Neural progenitor cell (in vitro differentiated cells): ENCODE results near the gene PLA2G6. TPM values are rescaled to one million over a fixed set of nuclear protein-coding genes. Genes with fewer than 3 reads are reported as not detected.

Experiments
- DNase-seq: peaks from one replicate; pipeline ENCODE4 v3.0.0-alpha.2; 2016; ENCODE audit warnings: low spot score
- H2AFZ ChIP-seq: fragments of 200-600 bp; sonication (generic); replicated peaks from 2 replicates; pipeline ENCODE4 v1.6.1; 2016; ENCODE audit warnings: antibody characterized with exemption
- H3F3A ChIP-seq: fragments of 200-600 bp; sonication (generic); 2 replicates; pipeline ENCODE4 v1.6.1; 2016; ENCODE audit warnings: antibody characterized with exemption, low read depth
- H3K27ac ChIP-seq: fragments of 200-600 bp; sonication (generic); 2 replicates; pipeline ENCODE4 v1.5.1; 2016; ENCODE audit warnings: mild to moderate bottlenecking
- H3K27me3 ChIP-seq: fragments of 200-600 bp; sonication (generic); 2 replicates; pipeline ENCODE4 v1.6.1; 2016; ENCODE audit warnings: mild to moderate bottlenecking, moderate library complexity
- H3K36me3 ChIP-seq: fragments of 200-600 bp; sonication (generic); 2 replicates; pipeline ENCODE4 v1.5.1; 2016
- H3K4me1 ChIP-seq: fragments of 200-600 bp; sonication (generic); 2 replicates; pipeline ENCODE4 v1.6.1; 2016; ENCODE audit warnings: mixed run types
- H3K4me2 ChIP-seq: fragments of 200-600 bp; sonication (generic); 2 replicates; pipeline ENCODE4 v1.6.1; 2016
- H3K4me3 ChIP-seq: fragments of 200-600 bp; sonication (generic); 2 replicates; pipeline ENCODE4 v1.5.1; 2016
- H3K79me2 ChIP-seq: fragments of 200-600 bp; sonication (generic); 2 replicates; pipeline ENCODE4 v1.6.1; 2016; ENCODE audit warnings: low read depth
- H3K9ac ChIP-seq: fragments of 200-600 bp; sonication (generic); 2 replicates; pipeline ENCODE4 v1.6.1; 2016
- H3K9me3 ChIP-seq: fragments of 200-600 bp; sonication (generic); 2 replicates; pipeline ENCODE4 v1.5.1; 2016; ENCODE audit warnings: low read depth
- H4K20me1 ChIP-seq: fragments of 200-600 bp; sonication (generic); 2 replicates; pipeline ENCODE4 v1.6.1; 2016; ENCODE audit warnings: low read depth
- H3K27ac Mint-ChIP-seq: 3 replicates; pipeline ENCODE4 v1.8.0; 2021; ENCODE audit warnings: mixed read lengths
- H3K27me3 Mint-ChIP-seq: 2 replicates; pipeline ENCODE4 v1.8.0; 2022; ENCODE audit warnings: low read depth, mild to moderate bottlenecking, inconsistent platforms, moderate library complexity, mixed read lengths; ENCODE audit not compliant: insufficient read depth
- H3K36me3 Mint-ChIP-seq: 3 replicates; pipeline ENCODE4 v1.8.0; 2021; ENCODE audit warnings: mixed read lengths
- H3K4me1 Mint-ChIP-seq: 3 replicates; pipeline ENCODE4 v1.8.0; 2021; ENCODE audit warnings: mixed read lengths
- H3K4me3 Mint-ChIP-seq: 3 replicates; pipeline ENCODE4 v1.8.0; 2021; ENCODE audit warnings: mild to moderate bottlenecking, moderate library complexity, mixed read lengths
- H3K9me3 Mint-ChIP-seq: 3 replicates; pipeline ENCODE4 v1.8.0; 2020; ENCODE audit warnings: mixed read lengths
- CTCF ChIP-seq: fragments of 200-600 bp; sonication (generic); IDR thresholded peaks from 2 replicates; pipeline ENCODE4 v1.5.1; 2017; ENCODE audit warnings: antibody characterized with exemption, mild to moderate bottlenecking
- EZH2 ChIP-seq: fragments of 200-600 bp; sonication (generic); IDR thresholded peaks from 2 replicates; pipeline ENCODE4 v1.6.1; 2017; ENCODE audit warnings: antibody characterized with exemption, mild to moderate bottlenecking, moderate library complexity
- EZH2phosphoT487 ChIP-seq: fragments of 200-600 bp; sonication (generic); IDR thresholded peaks from 2 replicates; pipeline ENCODE4 v1.6.1; 2017; ENCODE audit warnings: antibody characterized with exemption
- total RNA-seq: library from RNA; depleted of rRNA; stranded (reverse); fragments of >200 nt; gene quantifications from 2 replicates; pipeline ENCODE4 v1.2.3, GENCODE V29; 2015; ENCODE audit warnings: low replicate concordance

Gene PLA2G6
- total RNA-seq, 1 donor from 2014 or later = 20.1 TPM

GRCh38 chr22:38171927-38172831 lies 9.5 kb downstream of the PLA2G6 start:
- Histone ChIP-seq H3K27ac (no peak overlapping the region), H2AFZ (no peak overlapping the region), H3K4me3 (no peak overlapping the region)

GRCh38 chr22:38170469-38170868 lies 11.2 kb downstream of the PLA2G6 start:
- Histone ChIP-seq H3K4me3 (no peak overlapping the region), H2AFZ (no peak overlapping the region), H4K20me1 (no peaks in the 10 kb centered on the region), H3K4me2 (no peak overlapping the region), H3K27me3 (no peaks in the 10 kb centered on the region), H3K4me1 (no peaks in the 10 kb centered on the region), H3K9ac (no peak overlapping the region), H3K9me3 (no peaks in the 10 kb centered on the region), H3K36me3 (no peaks in the 10 kb centered on the region), H3K79me2 (no peaks in the 10 kb centered on the region), H3F3A (no peaks in the 10 kb centered on the region), H3K27ac (no peak overlapping the region)
- DNase-seq = no peak
- Mint-ChIP-seq H3K9me3 (no peaks in the 10 kb centered on the region), H3K27me3 (peaks cover 12% of the 10 kb centered on the region), H3K36me3 (peaks cover 5% of the 10 kb centered on the region), H3K4me3 (no peak overlapping the region), H3K4me1 (peaks cover 31% of the 10 kb centered on the region), H3K27ac (peak overlapping the region; percentile 15)
- TF ChIP-seq CTCF = no peak
- TF ChIP-seq EZH2phosphoT487 = no peak
- TF ChIP-seq EZH2 = no peak

More at GRCh38 chr22:38171927-38172831, 9.5 kb downstream of the PLA2G6 start:
- Histone ChIP-seq H3K9me3 (no peaks in the 10 kb centered on the region), H3K4me1 (no peaks in the 10 kb centered on the region), H3F3A (no peaks in the 10 kb centered on the region), H4K20me1 (no peaks in the 10 kb centered on the region), H3K79me2 (no peaks in the 10 kb centered on the region), H3K36me3 (no peaks in the 10 kb centered on the region), H3K27me3 (no peaks in the 10 kb centered on the region), H3K4me2 (no peak overlapping the region), H3K9ac (no peak overlapping the region)
- no peak for TF ChIP-seq CTCF
- TF ChIP-seq EZH2phosphoT487 = no peak
- no peak for TF ChIP-seq EZH2
- Mint-ChIP-seq H3K27me3 (peaks cover 9% of the 10 kb centered on the region), H3K27ac (no peak overlapping the region), H3K4me1 (peaks cover 36% of the 10 kb centered on the region), H3K9me3 (no peaks in the 10 kb centered on the region), H3K36me3 (peaks cover 2% of the 10 kb centered on the region), H3K4me3 (no peak overlapping the region)
- DNase-seq = no peak

- Mint-ChIP-seq H3K9me3 (no peaks in the 10 kb centered on the region), H3K27ac (no peak overlapping the region), H3K4me1 (peaks cover 33% of the 10 kb centered on the region), H3K27me3 (peaks cover 10% of the 10 kb centered on the region), H3K4me3 (no peak overlapping the region), H3K36me3 (peaks cover 8% of the 10 kb centered on the region)
- H3K79me2 ChIP-seq = no peaks in the 10 kb centered on the region
- H3K27me3 ChIP-seq = no peaks in the 10 kb centered on the region
- no peaks in the 10 kb centered on the region for H4K20me1 ChIP-seq
- H3K9ac ChIP-seq = no peak overlapping the region
- no peak for DNase-seq
- H3K27ac ChIP-seq = no peak overlapping the region
- TF ChIP-seq CTCF = no peak
- no peak for TF ChIP-seq EZH2phosphoT487
- no peak for TF ChIP-seq EZH2
- H2AFZ ChIP-seq = no peak overlapping the region
- H3K36me3 ChIP-seq = no peaks in the 10 kb centered on the region
- H3K4me1 ChIP-seq = no peaks in the 10 kb centered on the region
- no peak overlapping the region for H3K4me2 ChIP-seq
- H3K9me3 ChIP-seq = no peaks in the 10 kb centered on the region
- H3F3A ChIP-seq = no peaks in the 10 kb centered on the region
- no peak overlapping the region for H3K4me3 ChIP-seq
Observed at GRCh38 chr22:38169116-38169515, 12.5 kb downstream of the PLA2G6 start.
